Measurements from ENCODE around the gene AMHR2. TPM values are rescaled to one million over a fixed set of nuclear protein-coding genes. Genes with fewer than 3 reads are reported as not detected.

The AMHR2 gene
- polyA plus RNA-seq, 1 donor (not counting 4 experiments of a cell fraction or from before 2014, with no cell fraction given) = 0.04 TPM

DNA sequence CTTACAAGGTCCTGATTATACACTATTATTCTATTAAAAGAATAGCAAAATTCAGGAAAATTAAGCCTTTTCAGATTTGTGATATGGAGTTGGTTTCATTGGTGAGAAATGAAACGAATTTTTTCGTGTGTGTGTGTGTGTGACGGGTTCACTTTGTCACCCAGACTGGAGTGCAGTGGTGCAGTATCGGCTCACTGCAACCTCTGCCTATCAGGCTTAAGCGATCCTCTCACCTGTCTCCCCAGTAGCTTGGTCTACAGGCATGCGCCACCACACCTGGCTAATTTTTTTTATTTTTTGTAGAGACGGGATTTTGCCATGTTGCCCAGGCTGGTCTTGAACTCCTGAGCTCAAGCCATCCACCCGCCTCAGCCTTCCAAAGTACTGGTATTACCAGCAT is 37.9 kb downstream of the AMHR2 start:
- Histone ChIP-seq H3K36me3 (ENCODE audit: control insufficient read depth in 2 of 2, extremely low read depth in 1 of 2, insufficient read depth in 2 of 2, low read length in 2 of 2) (peaks cover 66 to 85% of the 10 kb centered on the region in 2 experiments), H2AFZ (ENCODE audit: control insufficient read depth, low read length) (no peak overlapping the region), H3K4me2 (ENCODE audit: control insufficient read depth, extremely low read depth, insufficient read depth, low read depth, low read length) (no peak overlapping the region), H3K27ac (ENCODE audit: control insufficient read depth, insufficient read depth, low read length) (no peak overlapping the region), H3K9me1 (ENCODE audit: control insufficient read depth, extremely low read depth, insufficient read depth, low read length) (no peaks in the 10 kb centered on the region), H4K20me1 (ENCODE audit: control insufficient read depth, extremely low read depth, insufficient read depth, low read length) (peaks cover 28% of the 10 kb centered on the region), H3K79me2 (ENCODE audit: control insufficient read depth, insufficient read depth, low read length) (peaks cover 90% of the 10 kb centered on the region), H3K27me3 (ENCODE audit: control insufficient read depth, extremely low read depth, insufficient read depth, low read length) (no peaks in the 10 kb centered on the region), H3K4me3 (ENCODE audit: control insufficient read depth in 2 of 3, extremely low read depth in 1 of 3, insufficient read depth in 2 of 3, low read depth in 1 of 3, low read length in 3 of 3) (no peak overlapping the region), H3K9ac (ENCODE audit: control insufficient read depth, extremely low read depth, insufficient read depth, low read length) (no peak overlapping the region), H3K9me3 (ENCODE audit: control insufficient read depth, low read depth, low read length) (no peaks in the 10 kb centered on the region), H3K4me1 (ENCODE audit: control insufficient read depth, extremely low read depth, insufficient read depth, low read length) (no peaks in the 10 kb centered on the region)
- DNase-seq (ENCODE audit: low read depth, low spot score) (no peak), FAIRE-seq (no peak)
- TF ChIP-seq, protein P1, sequence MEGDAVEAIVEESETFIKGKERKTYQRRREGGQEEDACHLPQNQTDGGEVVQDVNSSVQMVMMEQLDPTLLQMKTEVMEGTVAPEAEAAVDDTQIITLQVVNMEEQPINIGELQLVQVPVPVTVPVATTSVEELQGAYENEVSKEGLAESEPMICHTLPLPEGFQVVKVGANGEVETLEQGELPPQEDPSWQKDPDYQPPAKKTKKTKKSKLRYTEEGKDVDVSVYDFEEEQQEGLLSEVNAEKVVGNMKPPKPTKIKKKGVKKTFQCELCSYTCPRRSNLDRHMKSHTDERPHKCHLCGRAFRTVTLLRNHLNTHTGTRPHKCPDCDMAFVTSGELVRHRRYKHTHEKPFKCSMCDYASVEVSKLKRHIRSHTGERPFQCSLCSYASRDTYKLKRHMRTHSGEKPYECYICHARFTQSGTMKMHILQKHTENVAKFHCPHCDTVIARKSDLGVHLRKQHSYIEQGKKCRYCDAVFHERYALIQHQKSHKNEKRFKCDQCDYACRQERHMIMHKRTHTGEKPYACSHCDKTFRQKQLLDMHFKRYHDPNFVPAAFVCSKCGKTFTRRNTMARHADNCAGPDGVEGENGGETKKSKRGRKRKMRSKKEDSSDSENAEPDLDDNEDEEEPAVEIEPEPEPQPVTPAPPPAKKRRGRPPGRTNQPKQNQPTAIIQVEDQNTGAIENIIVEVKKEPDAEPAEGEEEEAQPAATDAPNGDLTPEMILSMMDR (optimal IDR thresholded peaks at IDR 0.05 in 1 of 3, IDR thresholded peaks at IDR 0.05 in 1 of 3, conservative IDR thresholded peaks at IDR 0.05 in 1 of 3; ENCODE audit: extremely low read depth in 1 of 3, insufficient read depth in 2 of 3, low read length in 3 of 3) = no peak
- no peak for TF ChIP-seq EZH2 (IDR thresholded peaks at IDR 0.05; ENCODE audit: low read length)
- dilution Hi-C loops (cut with MboI; ENCODE audit: extremely low pct_ligation_motif_present, low sequenced_read_pairs) = no loop called here

DNA sequence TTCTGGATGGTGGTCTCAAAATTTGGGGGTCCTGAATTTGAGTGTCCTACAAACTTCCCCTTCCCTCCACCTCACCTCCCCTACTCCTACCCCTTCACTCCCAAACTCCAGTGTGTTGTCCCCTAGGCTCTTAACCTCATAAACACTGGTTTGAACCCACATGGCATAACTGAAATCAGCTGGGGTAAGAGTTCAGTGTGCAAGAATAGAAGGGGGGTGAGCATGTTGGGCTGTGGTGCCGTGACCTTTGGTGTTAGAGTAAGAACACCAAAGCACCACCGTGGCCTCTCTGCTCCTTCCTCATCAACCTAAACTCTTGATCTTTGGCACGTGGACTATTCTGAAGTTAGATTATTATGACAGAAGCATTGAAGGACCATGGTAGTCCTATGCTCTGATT is 39.3 kb downstream of the AMHR2 start:
- Histone ChIP-seq H3K9ac (ENCODE audit: control insufficient read depth, extremely low read depth, insufficient read depth, low read length) (no peak overlapping the region), H3K27ac (ENCODE audit: control insufficient read depth, insufficient read depth, low read length) (no peak overlapping the region), H3K4me2 (ENCODE audit: control insufficient read depth, extremely low read depth, insufficient read depth, low read depth, low read length) (no peak overlapping the region), H3K79me2 (ENCODE audit: control insufficient read depth, insufficient read depth, low read length) (peaks cover 91% of the 10 kb centered on the region), H3K9me3 (ENCODE audit: control insufficient read depth, low read depth, low read length) (no peaks in the 10 kb centered on the region), H2AFZ (ENCODE audit: control insufficient read depth, low read length) (no peak overlapping the region), H3K9me1 (ENCODE audit: control insufficient read depth, extremely low read depth, insufficient read depth, low read length) (no peaks in the 10 kb centered on the region), H4K20me1 (ENCODE audit: control insufficient read depth, extremely low read depth, insufficient read depth, low read length) (peaks cover 35% of the 10 kb centered on the region), H3K36me3 (ENCODE audit: control insufficient read depth in 2 of 2, extremely low read depth in 1 of 2, insufficient read depth in 2 of 2, low read length in 2 of 2) (peaks cover 66 to 89% of the 10 kb centered on the region in 2 experiments), H3K4me3 (ENCODE audit: control insufficient read depth in 2 of 3, extremely low read depth in 1 of 3, insufficient read depth in 2 of 3, low read depth in 1 of 3, low read length in 3 of 3) (no peak overlapping the region), H3K4me1 (ENCODE audit: control insufficient read depth, extremely low read depth, insufficient read depth, low read length) (no peaks in the 10 kb centered on the region), H3K27me3 (ENCODE audit: control insufficient read depth, extremely low read depth, insufficient read depth, low read length) (no peaks in the 10 kb centered on the region)
- FAIRE-seq = no peak
- TF ChIP-seq EZH2 (IDR thresholded peaks at IDR 0.05; ENCODE audit: low read length) = no peak
- TF ChIP-seq, protein P1 (optimal IDR thresholded peaks at IDR 0.05 in 1 of 3, IDR thresholded peaks at IDR 0.05 in 1 of 3, conservative IDR thresholded peaks at IDR 0.05 in 1 of 3; ENCODE audit: extremely low read depth in 1 of 3, insufficient read depth in 2 of 3, low read length in 3 of 3) = no peak
- dilution Hi-C loops (cut with MboI; ENCODE audit: extremely low pct_ligation_motif_present, low sequenced_read_pairs) = no loop called here
- no peak for DNase-seq (ENCODE audit: low read depth, low spot score)

Data from keratinocyte (primary cell).